Astrocyte (in vitro differentiated cells and primary cell): Measurements from ENCODE around the gene WNT16. TPM values are rescaled to one million over a fixed set of nuclear protein-coding genes. Genes with fewer than 3 reads are reported as not detected.

Experiments used
- DNase-seq: peaks from one replicate; pipeline ENCODE4 v3.0.0-alpha.2; 2010; ENCODE audit warnings: low read depth
- FAIRE-seq: peaks from 2 replicates; lab custom pipeline; 2011; peaks lifted over from hg19 to GRCh38; lab: Jason Lieb, UNC
- H2AFZ ChIP-seq: 2 replicates; pipeline ENCODE4 v1.6.0; 2012; ENCODE audit warnings: low read depth, low read length, inconsistent platforms
- H3K27ac ChIP-seq: 2 replicates; pipeline ENCODE4 v1.5.1; 2011; ENCODE audit warnings: low read depth, low read length, inconsistent platforms
- H3K27me3 ChIP-seq: 2 replicates; pipeline ENCODE4 v1.6.0; 2011; ENCODE audit warnings: low read length, inconsistent platforms; ENCODE audit not compliant: insufficient read depth
- H3K36me3 ChIP-seq: 2 replicates; pipeline ENCODE4 v1.5.1; 2011; ENCODE audit warnings: low read length, inconsistent platforms; ENCODE audit not compliant: insufficient read depth
- H3K4me1 ChIP-seq: 2 replicates; pipeline ENCODE4 v1.5.1; 2011; ENCODE audit warnings: low read length, inconsistent platforms; ENCODE audit not compliant: insufficient read depth
- H3K4me2 ChIP-seq: 2 replicates; pipeline ENCODE4 v1.6.0; 2012; ENCODE audit warnings: low read length, inconsistent platforms
- H3K4me3 ChIP-seq: 2 replicates; pipeline ENCODE4 v1.5.1; 2011; ENCODE audit warnings: low read depth, mild to moderate bottlenecking, low read length, inconsistent platforms; ENCODE audit not compliant: insufficient read depth
- H3K79me2 ChIP-seq: 2 replicates; pipeline ENCODE4 v1.6.0; 2012; ENCODE audit warnings: mild to moderate bottlenecking, low read length, inconsistent platforms; ENCODE audit not compliant: insufficient read depth
- H3K9ac ChIP-seq: 2 replicates; pipeline ENCODE4 v1.6.0; 2012; ENCODE audit warnings: mild to moderate bottlenecking, low read length, inconsistent platforms
- H3K9me3 ChIP-seq: 2 replicates; pipeline ENCODE4 v1.5.1; 2012; ENCODE audit warnings: low read depth, mild to moderate bottlenecking, low read length, inconsistent platforms; ENCODE audit not compliant: insufficient read depth
- H4K20me1 ChIP-seq: 2 replicates; pipeline ENCODE4 v1.6.0; 2012; ENCODE audit warnings: low read length, inconsistent platforms; ENCODE audit not compliant: insufficient read depth
- H3K27ac Mint-ChIP-seq: one replicate; pipeline ENCODE4 v1.8.0; 2021; ENCODE audit warnings: mild to moderate bottlenecking, mixed read lengths; ENCODE audit not compliant: unreplicated experiment
- H3K27me3 Mint-ChIP-seq: one replicate; pipeline ENCODE4 v1.8.0; 2021; ENCODE audit warnings: low read depth, mixed read lengths; ENCODE audit not compliant: unreplicated experiment
- H3K36me3 Mint-ChIP-seq: one replicate; pipeline ENCODE4 v1.8.0; 2021; ENCODE audit warnings: low read depth, mixed read lengths; ENCODE audit not compliant: unreplicated experiment
- H3K4me1 Mint-ChIP-seq: one replicate; pipeline ENCODE4 v1.8.0; 2021; ENCODE audit warnings: low read depth, mixed read lengths; ENCODE audit not compliant: unreplicated experiment
- H3K4me3 Mint-ChIP-seq: one replicate; pipeline ENCODE4 v1.8.0; 2021; ENCODE audit warnings: mild to moderate bottlenecking, moderate library complexity, mixed read lengths; ENCODE audit not compliant: unreplicated experiment
- H3K9me3 Mint-ChIP-seq: one replicate; pipeline ENCODE4 v1.8.0; 2021; ENCODE audit warnings: mild to moderate bottlenecking, mixed read lengths; ENCODE audit not compliant: unreplicated experiment
- CTCF ChIP-seq: IDR thresholded peaks from 2 replicates; pipeline ENCODE4 v1.5.1; 2011; ENCODE audit warnings: low read depth, mild to moderate bottlenecking, inconsistent platforms, low read length, moderate library complexity; ENCODE audit not compliant: insufficient read depth
- EZH2 ChIP-seq: IDR thresholded peaks from 2 replicates; pipeline ENCODE4 v1.6.1; 2012; ENCODE audit warnings: mild to moderate bottlenecking, low read length, inconsistent platforms; ENCODE audit not compliant: insufficient read depth
- total RNA-seq: library from RNA; stranded (reverse); gene quantifications from 2 replicates; pipeline ENCODE4 v1.2.1, GENCODE V29; 2021

WNT16 gene
- total RNA-seq, 1 donor from 2014 or later, result 0.07 TPM

- Histone ChIP-seq H3K4me1 (no peaks in the 10 kb centered on the region), H3K27ac (no peak overlapping the region), H3K4me3 (no peak overlapping the region), H3K9me3 (no peaks in the 10 kb centered on the region), H3K36me3 (no peaks in the 10 kb centered on the region), H3K27me3 (no peaks in the 10 kb centered on the region), H2AFZ (no peak overlapping the region), H3K4me2 (no peak overlapping the region), H4K20me1 (no peaks in the 10 kb centered on the region), H3K9ac (no peak overlapping the region), H3K79me2 (no peaks in the 10 kb centered on the region)
- H3K4me3 Mint-ChIP-seq, result no peak overlapping the region
- H3K9me3 Mint-ChIP-seq, result no peaks in the 10 kb centered on the region
- DNase-seq (peak; percentile 14), FAIRE-seq (peak; percentile 49)
- TF ChIP-seq CTCF (no peak), EZH2 (no peak)
- no peak overlapping the region for H3K27ac Mint-ChIP-seq
- H3K36me3 Mint-ChIP-seq, result no peaks in the 10 kb centered on the region
- H3K4me1 Mint-ChIP-seq, result no peaks in the 10 kb centered on the region
- H3K27me3 Mint-ChIP-seq, result peaks cover 2% of the 10 kb centered on the region
Observed at GRCh38 chr7:121336579-121336978, 7.8 kb downstream of the WNT16 start.

- Histone ChIP-seq H2AFZ (no peak overlapping the region), H3K27ac (no peak overlapping the region), H3K4me2 (no peak overlapping the region), H4K20me1 (no peaks in the 10 kb centered on the region), H3K4me1 (no peaks in the 10 kb centered on the region), H3K36me3 (no peaks in the 10 kb centered on the region), H3K79me2 (no peaks in the 10 kb centered on the region), H3K27me3 (no peaks in the 10 kb centered on the region), H3K4me3 (no peak overlapping the region), H3K9ac (no peak overlapping the region), H3K9me3 (no peaks in the 10 kb centered on the region)
- H3K27me3 Mint-ChIP-seq, result no peaks in the 10 kb centered on the region
- peaks cover under 1% of the 10 kb centered on the region for H3K36me3 Mint-ChIP-seq
- no peaks in the 10 kb centered on the region for H3K9me3 Mint-ChIP-seq
- no peak overlapping the region for H3K4me3 Mint-ChIP-seq
- FAIRE-seq (peak; percentile 54), DNase-seq (no peak)
- no peaks in the 10 kb centered on the region for H3K4me1 Mint-ChIP-seq
- no peak overlapping the region for H3K27ac Mint-ChIP-seq
- TF ChIP-seq CTCF (peak; percentile 21), EZH2 (no peak)
Observed at GRCh38 chr7:121337398-121337797, 8.6 kb downstream of the WNT16 start.

GRCh38 chr7:121339082-121339481, 10.3 kb downstream of the WNT16 start:
- no peak for FAIRE-seq
- DNase-seq, result no peak
- H3K9me3 ChIP-seq, result no peaks in the 10 kb centered on the region

More at GRCh38 chr7:121339082-121339481, 10.3 kb downstream of the WNT16 start:
- Histone ChIP-seq H4K20me1 (no peaks in the 10 kb centered on the region), H3K27me3 (no peaks in the 10 kb centered on the region), H2AFZ (no peak overlapping the region), H3K4me3 (no peak overlapping the region), H3K4me1 (no peaks in the 10 kb centered on the region), H3K4me2 (no peak overlapping the region), H3K9ac (no peak overlapping the region), H3K79me2 (no peaks in the 10 kb centered on the region), H3K27ac (no peak overlapping the region), H3K36me3 (no peaks in the 10 kb centered on the region)
- H3K36me3 Mint-ChIP-seq, result peaks cover 3% of the 10 kb centered on the region
- H3K4me1 Mint-ChIP-seq, result no peaks in the 10 kb centered on the region
- H3K9me3 Mint-ChIP-seq, result no peaks in the 10 kb centered on the region
- no peak overlapping the region for H3K27ac Mint-ChIP-seq
- TF ChIP-seq EZH2, result no peak
- no peak overlapping the region for H3K4me3 Mint-ChIP-seq
- H3K27me3 Mint-ChIP-seq, result no peaks in the 10 kb centered on the region
